Choroid plexus epithelial cell (primary cell): Measurements from ENCODE around the gene XYLT2.

Experiments used
- DNase-seq: peaks from one replicate; pipeline ENCODE4 v3.0.0-alpha.2; 2010; ENCODE audit warnings: low read depth
- H3K4me3 ChIP-seq: 2 replicates; pipeline ENCODE4 v1.5.1; 2011; ENCODE audit warnings: low read depth, mild to moderate bottlenecking, control low read depth, low read length, moderate library complexity
- CTCF ChIP-seq: conservative IDR thresholded peaks from 2 replicates; pipeline ENCODE4 v1.5.1; 2011; ENCODE audit warnings: low read depth, mild to moderate bottlenecking, control low read depth, inconsistent platforms, low read length, moderate library complexity

The XYLT2 gene

GRCh38 chr17:50344731-50345365 is 1.1 kb upstream of the XYLT2 start:
- H3K4me3 ChIP-seq, result no peak overlapping the region
- DNase-seq, result no peak
- no peak for TF ChIP-seq CTCF

- DNase-seq, result no peak
- TF ChIP-seq CTCF, result no peak
- peak overlapping the region; percentile 85 for H3K4me3 ChIP-seq
Observed at GRCh38 chr17:50346313-50347116, 589 bp downstream of the XYLT2 start.

DNA sequence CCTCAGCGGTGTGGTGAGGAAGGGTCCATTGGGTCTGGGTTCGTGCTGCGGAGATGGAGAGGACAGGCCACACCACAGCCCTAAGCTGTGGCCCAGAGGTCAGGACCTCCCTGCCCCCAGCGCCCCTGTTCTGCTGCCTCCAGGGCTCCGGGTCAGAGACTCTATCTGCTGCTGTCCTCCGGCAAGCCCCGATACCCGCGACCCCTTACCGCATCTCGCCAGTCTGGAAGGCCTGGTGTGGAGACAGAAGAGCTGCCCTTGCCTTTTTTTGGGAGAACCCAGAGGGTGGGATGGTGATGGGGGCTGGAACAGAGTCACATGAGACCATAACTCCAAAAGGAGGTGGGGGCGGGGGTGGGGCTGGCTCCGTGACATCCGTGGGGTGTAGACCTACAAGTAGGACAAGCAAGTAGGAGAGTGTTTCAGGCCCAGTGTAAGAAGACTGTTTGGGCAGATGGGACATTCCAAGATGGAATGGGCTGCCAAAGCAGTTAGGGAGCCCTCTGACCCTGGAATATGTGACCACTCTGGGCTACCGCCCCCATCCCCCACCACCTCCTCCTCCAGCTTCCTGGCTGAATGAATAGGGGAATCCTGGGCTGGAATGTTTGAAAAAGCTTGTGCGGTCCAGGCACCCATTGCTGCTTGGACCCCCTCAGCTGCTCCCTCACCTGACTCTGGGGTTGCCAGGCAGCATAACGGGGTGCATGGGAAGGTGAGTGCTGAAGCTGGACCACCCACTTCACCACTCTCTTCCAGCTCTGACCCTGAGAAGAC is 1.4 kb downstream of the XYLT2 start:
- no peak for TF ChIP-seq CTCF
- peak overlapping the region; percentile 85 for H3K4me3 ChIP-seq
- no peak for DNase-seq

- no peak for TF ChIP-seq CTCF
- DNase-seq, result no peak
- no peak overlapping the region for H3K4me3 ChIP-seq
Observed at GRCh38 chr17:50347894-50348291, 2.0 kb downstream of the XYLT2 start.

DNA sequence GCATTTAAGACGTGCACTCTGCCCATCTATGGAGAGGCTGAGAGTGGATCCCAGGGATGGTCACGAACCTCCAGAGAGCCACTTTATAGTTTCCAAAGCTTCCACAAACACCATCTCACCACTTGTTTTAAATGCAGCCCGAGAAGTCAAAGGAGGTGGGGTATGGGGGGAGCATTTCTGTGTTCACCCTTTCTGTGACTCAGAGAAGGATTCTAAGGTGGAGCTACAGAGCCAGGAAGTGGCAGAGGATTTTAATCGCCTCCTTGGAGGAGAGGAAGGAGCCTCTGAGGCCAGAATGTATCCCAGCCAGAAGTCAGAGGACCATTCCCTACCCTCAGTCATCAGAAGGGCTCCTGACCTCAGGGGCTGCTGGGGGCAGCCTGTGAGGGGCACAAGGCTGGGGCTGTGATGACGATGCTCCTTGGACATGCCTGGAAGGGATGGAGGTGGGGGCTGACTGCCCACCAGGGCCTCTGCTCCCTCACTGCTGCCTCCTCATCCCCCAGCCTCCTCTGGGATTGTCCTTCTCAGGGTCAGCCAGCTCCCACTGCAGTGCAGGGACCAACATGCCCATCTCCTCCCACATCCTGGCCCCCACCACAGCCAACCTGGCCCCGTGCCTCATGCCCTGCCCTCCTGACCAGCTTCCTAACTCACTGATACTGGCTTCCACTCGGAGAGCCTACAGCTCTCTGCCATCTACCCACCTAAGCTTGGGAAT is 2.8 kb downstream of the XYLT2 start:
- H3K4me3 ChIP-seq, result no peak overlapping the region
- DNase-seq, result peak; percentile 34
- TF ChIP-seq CTCF, result no peak

DNA sequence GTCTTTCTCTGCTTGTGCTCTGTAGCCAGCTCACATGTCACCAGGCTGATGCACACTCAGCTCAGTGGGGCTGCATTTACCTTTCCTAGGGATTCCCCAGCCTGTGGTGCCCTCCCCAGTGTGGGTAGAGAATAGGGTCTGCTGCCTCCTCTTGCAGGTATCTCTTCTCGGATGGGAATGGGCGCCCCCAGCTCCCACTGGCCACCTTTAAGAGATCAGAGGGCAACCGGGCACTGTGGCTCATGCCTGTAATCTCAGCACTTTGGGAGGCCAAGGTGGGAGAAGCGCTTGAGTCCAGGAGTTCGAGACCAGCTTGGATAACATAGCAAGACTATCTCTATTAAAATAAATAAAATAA is 3.3 kb downstream of the XYLT2 start:
- no peak for DNase-seq
- TF ChIP-seq CTCF, result no peak
- no peak overlapping the region for H3K4me3 ChIP-seq
